ENCODE data around the gene CISD2.

The CISD2 gene

DNA sequence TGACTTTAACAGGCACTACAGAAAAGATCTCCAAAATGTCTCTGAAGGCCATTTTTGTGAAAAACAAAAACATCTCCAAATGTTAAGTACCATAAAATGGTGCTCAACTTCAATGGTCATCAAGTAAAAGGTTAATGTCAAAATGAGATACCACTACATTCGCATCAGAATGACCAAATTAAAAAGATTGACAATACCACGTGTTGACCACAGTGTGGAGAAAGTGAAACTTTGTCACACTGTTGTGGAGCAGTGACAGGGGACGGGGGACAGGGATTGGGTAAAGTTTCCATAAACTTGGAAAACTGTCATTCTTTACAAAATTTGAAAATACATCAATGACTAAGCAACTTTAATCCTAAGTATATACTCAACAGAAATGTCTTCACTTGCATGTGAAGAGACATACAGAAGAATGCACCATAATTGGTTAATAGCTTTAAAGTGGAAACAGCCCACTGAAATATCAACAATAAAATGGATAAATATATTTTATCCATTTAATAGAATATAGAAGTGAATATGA is 19.1 kb upstream of the CISD2 start:
- Histone ChIP-seq H3K27me3 (ENCODE audit: control insufficient read depth, insufficient read depth, low read length) (no peaks in the 10 kb centered on the region), H3K9ac (no peak overlapping the region)

DNA sequence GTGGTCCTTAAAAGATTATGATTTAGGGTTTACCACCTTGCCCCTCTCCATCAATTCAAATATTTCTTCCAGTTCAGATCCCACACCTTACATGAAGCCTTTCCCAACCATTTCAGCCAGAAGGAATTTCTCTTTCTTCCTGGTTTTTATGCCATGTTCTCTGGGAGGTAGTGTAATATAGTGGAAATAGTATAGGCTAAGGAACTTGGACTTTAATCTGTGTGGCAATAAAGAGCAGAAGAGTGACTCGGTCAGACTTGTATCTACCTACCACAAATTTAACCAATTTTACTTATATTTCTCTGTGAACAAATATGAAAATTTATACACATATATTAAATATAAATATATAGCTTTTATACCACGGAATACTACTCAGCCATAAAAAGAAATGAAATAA is 18.4 kb upstream of the CISD2 start:
- H3K27me3 ChIP-seq (ENCODE audit: control insufficient read depth, insufficient read depth, low read length) = no peaks in the 10 kb centered on the region
- H3K36me3 ChIP-seq (ENCODE audit: control insufficient read depth, insufficient read depth, low read length) = no peaks in the 10 kb centered on the region
- H3K9ac ChIP-seq = no peak overlapping the region
- no peaks in the 10 kb centered on the region for H3K9me3 ChIP-seq (ENCODE audit: control insufficient read depth, low read length)
- no peak overlapping the region for H2AFZ ChIP-seq
- H3K4me2 ChIP-seq (ENCODE audit: low read length) = no peak overlapping the region
- no peak overlapping the region for H3K4me3 ChIP-seq (ENCODE audit: low read depth, low read length)
- no peaks in the 10 kb centered on the region for H3K4me1 ChIP-seq
- H3K27ac ChIP-seq = no peak overlapping the region
- no peaks in the 10 kb centered on the region for H3K79me2 ChIP-seq
- TF ChIP-seq, protein P1, sequence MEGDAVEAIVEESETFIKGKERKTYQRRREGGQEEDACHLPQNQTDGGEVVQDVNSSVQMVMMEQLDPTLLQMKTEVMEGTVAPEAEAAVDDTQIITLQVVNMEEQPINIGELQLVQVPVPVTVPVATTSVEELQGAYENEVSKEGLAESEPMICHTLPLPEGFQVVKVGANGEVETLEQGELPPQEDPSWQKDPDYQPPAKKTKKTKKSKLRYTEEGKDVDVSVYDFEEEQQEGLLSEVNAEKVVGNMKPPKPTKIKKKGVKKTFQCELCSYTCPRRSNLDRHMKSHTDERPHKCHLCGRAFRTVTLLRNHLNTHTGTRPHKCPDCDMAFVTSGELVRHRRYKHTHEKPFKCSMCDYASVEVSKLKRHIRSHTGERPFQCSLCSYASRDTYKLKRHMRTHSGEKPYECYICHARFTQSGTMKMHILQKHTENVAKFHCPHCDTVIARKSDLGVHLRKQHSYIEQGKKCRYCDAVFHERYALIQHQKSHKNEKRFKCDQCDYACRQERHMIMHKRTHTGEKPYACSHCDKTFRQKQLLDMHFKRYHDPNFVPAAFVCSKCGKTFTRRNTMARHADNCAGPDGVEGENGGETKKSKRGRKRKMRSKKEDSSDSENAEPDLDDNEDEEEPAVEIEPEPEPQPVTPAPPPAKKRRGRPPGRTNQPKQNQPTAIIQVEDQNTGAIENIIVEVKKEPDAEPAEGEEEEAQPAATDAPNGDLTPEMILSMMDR (IDR thresholded peaks at IDR 0.05) = no peak

More for the DNA sequence above, 19.1 kb upstream of the CISD2 start:
- Histone ChIP-seq H3K79me2 (no peaks in the 10 kb centered on the region), H3K9me3 (ENCODE audit: control insufficient read depth, low read length) (no peaks in the 10 kb centered on the region), H3K36me3 (ENCODE audit: control insufficient read depth, insufficient read depth, low read length) (no peaks in the 10 kb centered on the region), H3K4me1 (no peaks in the 10 kb centered on the region), H3K27ac (no peak overlapping the region), H2AFZ (no peak overlapping the region), H3K4me3 (ENCODE audit: low read depth, low read length) (no peak overlapping the region), H3K4me2 (ENCODE audit: low read length) (no peak overlapping the region)
- TF ChIP-seq, protein P1 (IDR thresholded peaks at IDR 0.05) = no peak

DNA sequence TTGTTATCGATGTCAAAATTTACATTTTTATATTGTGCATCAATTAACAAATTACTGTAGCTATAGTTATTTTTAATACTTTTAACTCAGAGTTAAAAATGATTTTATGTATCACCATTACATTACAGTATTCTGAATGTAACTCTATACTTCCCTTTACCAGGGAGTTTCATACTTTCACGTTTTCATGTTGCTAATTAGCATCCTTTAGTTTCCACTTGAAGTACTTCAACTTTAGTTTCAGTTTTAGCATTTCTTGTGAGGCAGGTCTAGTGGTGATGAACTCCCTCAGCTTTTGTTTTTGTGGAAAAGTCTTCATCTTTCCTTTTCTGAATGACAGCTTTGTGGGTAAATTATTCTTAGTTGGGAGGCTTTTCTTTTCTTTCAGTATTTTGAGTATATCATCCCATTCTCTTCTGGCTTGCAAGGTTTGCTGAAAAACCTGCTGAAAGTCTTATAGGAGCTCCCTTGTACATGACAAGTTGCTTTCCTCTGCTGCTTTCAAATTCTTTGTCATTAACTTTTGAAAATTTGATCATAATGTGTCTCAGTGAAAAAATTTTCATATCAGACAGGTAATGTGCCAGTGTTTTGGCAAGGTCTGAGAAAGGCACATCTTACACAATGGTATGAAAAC is 9.8 kb upstream of the CISD2 start:
- Histone ChIP-seq H3K4me1 (no peaks in the 10 kb centered on the region), H3K36me3 (ENCODE audit: control insufficient read depth, insufficient read depth, low read length) (no peaks in the 10 kb centered on the region), H3K4me2 (ENCODE audit: low read length) (no peak overlapping the region), H3K79me2 (peaks cover 5% of the 10 kb centered on the region), H3K4me3 (ENCODE audit: low read depth, low read length) (no peak overlapping the region), H2AFZ (no peak overlapping the region), H3K27me3 (ENCODE audit: control insufficient read depth, insufficient read depth, low read length) (no peaks in the 10 kb centered on the region), H3K9me3 (ENCODE audit: control insufficient read depth, low read length) (no peaks in the 10 kb centered on the region), H3K9ac (no peak overlapping the region), H3K27ac (no peak overlapping the region)
- TF ChIP-seq, protein P1 (IDR thresholded peaks at IDR 0.05) = no peak

DNA sequence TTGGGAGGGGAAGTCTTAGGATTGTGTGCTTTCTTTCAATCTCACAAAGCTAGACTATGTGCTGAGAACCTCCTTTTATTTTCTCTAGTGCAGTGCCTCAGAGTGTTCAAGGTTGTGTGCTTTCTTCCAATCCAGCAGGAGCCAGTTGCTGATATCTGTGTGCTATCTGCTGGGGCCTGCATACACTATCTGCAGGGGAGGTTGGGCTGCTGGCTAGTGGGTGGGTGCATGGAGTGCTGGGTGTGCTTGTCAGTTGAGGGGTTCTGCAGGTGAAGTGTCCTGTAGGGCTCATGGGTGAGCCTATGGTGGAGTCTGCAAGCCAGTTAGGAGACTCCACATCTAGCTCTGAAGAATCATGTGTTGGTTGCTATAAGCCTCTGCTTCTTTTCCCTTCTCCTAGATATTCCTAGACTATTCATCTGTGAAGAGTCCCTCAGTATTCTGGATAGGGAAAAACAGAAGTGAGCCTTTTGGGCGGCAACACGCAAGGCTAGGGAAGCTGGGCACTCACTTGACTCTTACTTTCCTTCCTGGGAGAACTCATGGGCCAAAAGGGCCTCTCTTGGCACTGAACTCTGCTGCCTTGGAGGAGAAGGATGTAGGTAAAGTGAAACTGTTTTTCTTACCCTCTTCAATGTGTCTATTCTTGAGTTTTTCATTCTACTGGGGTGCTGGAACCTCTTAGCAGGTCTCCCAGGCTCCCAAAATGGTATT is 8.0 kb upstream of the CISD2 start:
- Histone ChIP-seq H3K4me3 (ENCODE audit: low read depth, low read length) (no peak overlapping the region), H3K9ac (no peak overlapping the region), H3K36me3 (ENCODE audit: control insufficient read depth, insufficient read depth, low read length) (no peaks in the 10 kb centered on the region), H2AFZ (no peak overlapping the region), H3K27ac (no peak overlapping the region), H3K27me3 (ENCODE audit: control insufficient read depth, insufficient read depth, low read length) (no peaks in the 10 kb centered on the region), H3K9me3 (ENCODE audit: control insufficient read depth, low read length) (no peaks in the 10 kb centered on the region), H3K4me2 (ENCODE audit: low read length) (no peak overlapping the region), H3K4me1 (no peaks in the 10 kb centered on the region), H3K79me2 (peaks cover 5% of the 10 kb centered on the region)
- TF ChIP-seq, protein P1 (IDR thresholded peaks at IDR 0.05) = no peak
